GM15510 (cell line): Measurements from ENCODE around the gene SH3TC2.

Experiments used
- POLR2A ChIP-seq: IDR thresholded peaks from 3 replicates; pipeline ENCODE4 v1.6.1; 2011; ENCODE audit warnings: borderline replicate concordance; ENCODE audit not compliant: insufficient read length; ENCODE audit errors: extremely low read depth

The SH3TC2 gene

DNA sequence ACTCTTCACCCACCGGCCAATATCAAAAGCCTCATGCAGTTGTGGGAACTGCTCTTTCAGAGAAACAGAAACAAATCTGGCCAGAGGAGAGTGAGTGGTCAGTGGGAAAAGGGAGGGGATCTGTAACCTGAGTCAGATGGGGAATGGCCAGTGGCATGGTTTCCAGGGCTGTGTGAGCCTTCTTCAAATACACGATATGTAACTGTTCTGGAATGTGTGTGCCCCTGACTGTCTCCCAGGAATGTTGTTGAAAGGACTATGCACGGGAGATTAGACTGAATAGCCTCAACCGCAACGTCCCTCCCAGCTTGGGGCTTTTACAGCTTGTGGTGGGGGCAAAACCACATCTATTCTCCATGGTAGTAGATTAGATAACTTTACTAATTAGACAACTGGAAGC is 60.8 kb downstream of the SH3TC2 start:
- TF ChIP-seq POLR2A = no peak

GRCh38 chr5:149001162-149001561 is 61.7 kb downstream of the SH3TC2 start:
- TF ChIP-seq POLR2A = no peak

DNA sequence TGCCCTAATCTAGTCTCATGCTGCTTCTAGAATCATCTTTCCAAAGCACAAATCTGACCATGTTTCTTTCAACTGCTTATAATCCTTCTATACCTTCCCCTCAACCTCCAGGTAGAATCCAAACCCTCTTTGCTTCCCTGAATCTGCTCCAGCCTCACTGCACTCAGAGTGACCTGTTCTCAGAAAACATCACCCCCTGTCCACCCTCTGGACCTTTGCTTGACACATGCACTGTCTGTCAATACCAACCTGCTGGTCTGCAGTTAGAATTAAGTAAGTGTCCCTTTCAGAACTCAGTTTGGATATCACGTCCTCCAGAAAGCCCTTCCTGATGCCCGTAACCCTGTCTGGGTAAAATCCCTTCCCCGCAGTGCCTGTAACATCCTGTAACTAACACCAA is 63.1 kb downstream of the SH3TC2 start:
- no peak for TF ChIP-seq POLR2A

DNA sequence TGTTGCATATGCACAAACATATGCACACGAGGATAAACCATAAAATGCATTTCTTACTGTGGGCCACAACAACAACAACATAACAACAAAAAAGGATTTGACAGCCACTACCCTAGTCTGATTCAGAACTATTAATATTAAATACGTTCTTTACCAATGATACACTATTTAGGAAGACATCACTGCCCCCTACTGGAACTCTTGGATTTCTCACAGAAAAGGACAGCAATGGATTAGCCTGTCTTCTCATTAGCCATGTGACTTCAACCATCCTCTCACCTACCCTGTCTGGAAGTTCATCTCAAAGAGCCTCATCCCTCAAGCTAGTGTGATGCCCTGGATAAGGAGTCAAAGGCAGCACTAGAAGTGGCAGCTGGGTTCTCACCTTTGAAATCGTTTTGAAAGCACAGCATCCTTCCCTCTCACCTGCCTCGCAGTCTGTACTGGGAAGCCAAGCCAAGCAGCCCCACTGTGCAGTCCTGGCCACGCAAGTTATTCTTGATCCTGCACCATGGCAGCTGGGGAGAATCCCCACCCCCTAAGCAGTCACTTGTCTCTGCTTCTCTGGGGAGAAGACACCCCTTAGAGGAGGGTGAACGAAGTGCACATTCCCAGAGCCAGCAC is 64.6 kb downstream of the SH3TC2 start:
- no peak for TF ChIP-seq POLR2A

DNA sequence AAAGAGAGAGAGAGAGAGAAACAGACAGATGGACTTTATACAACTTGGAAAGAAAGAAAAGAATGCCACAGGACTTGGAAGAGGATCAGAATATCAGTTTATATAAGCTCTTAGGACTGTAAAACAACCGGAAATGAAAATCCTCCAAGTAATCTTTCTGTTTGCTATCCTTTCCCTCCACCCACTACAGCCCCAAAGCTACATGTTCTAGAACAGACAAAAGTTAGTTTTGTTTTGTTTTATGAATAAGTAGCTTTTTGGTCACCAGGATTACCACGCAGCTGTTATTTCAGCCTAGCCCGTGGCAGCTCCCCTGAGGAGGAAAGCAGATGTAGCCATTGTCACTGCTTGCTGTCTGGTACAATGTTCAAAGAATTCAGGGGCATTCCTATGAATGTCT is 66.6 kb downstream of the SH3TC2 start:
- TF ChIP-seq POLR2A = no peak

DNA sequence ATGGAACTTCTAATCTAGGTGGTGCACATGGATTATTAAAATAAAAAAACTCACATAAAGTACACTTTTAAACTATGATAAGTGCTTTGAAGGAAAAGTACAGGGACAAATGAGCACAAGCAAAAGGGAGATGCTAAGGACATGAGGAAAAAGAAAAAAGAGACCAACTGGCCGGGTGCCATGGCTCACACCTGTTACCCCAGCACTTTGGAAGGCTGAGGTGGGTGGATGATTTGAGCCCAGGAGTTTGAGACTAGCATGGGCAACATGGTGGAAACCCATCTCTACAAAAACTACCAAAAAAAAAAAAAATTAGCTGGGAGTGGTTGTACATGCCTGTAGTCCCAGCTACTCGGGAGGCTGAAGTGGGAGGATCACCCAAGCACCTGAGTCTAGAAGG is 67.1 kb downstream of the SH3TC2 start:
- TF ChIP-seq POLR2A = no peak

GRCh38 chr5:148993283-148993936 is 69.5 kb downstream of the SH3TC2 start:
- no peak for TF ChIP-seq POLR2A

DNA sequence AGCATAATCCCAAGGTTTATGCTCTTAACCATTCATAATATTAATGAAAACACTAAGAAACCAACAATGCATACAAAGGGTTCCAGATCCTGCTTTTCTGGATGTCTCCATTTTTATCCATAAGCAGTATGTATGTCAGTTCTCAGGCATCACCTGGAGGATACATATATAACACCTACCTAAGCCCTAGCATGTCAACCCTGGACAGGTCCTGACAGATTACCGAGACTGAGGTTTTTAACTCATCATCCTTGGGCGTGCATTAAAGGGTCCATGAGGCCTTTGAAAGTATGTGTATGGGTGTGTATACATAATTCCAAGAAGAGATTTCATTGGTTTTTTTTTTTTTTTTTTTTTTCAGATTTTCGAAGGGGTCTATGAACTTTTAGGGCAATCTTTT is 70.6 kb downstream of the SH3TC2 start:
- TF ChIP-seq POLR2A = no peak

DNA sequence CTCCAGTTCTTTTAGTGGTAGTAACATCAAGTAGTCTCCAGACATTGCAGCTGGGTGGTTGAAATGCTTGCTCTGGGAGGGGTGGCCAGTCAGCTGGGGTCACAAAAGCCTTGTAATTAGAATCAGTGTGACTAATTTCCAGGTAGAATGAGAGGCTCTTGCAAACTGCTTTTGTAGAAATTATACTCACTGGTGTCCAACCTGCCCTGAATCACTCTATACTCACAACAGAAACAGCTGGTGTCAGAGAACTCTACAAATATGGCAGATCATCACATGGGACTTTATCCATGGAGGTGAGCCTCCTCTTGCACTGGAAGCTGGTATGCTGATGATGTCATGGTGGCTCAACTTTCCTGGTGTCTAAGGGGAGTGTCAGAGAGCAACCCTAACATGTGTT is 71.3 kb downstream of the SH3TC2 start:
- TF ChIP-seq POLR2A = no peak

DNA sequence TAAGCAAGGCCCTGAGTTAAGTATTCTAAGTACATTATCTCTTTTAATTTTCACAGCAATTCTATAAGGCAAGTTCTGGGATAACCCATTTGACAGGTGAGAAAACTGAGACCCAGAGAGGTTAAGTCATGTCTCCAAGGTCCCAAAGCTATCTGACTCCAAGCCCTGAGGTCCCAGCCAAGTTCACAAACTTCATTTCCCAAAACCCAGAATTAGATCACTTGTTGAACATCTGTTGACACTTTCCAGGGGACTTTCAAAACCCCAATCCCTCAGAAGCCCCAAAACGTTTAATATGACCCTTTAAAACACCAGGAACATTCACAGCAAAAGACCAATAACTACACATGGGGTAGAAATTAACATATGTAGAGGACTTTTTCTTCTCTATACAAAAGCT is 72.0 kb downstream of the SH3TC2 start:
- no peak for TF ChIP-seq POLR2A

DNA sequence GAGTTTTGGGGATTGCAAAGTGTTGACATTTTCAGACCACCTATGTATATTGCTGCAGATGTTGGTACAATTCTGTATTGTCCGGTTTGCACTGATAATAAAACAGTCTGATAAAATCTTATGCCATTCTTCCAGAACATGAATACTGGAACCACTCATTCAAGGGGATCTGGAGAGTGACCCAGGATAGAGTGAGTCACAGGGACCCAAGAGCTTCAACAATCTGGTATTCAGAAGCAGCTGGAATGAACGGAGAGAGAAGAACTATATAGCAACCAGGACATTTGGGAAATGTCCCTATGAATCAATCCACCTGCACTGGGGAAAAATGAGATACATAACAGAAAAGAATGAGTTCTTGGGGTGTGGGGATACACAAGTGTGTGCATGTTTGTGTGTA is 73.3 kb downstream of the SH3TC2 start:
- TF ChIP-seq POLR2A = no peak

- TF ChIP-seq POLR2A = no peak
Measured at GRCh38 chr5:148988328-148988727, 74.5 kb downstream of the SH3TC2 start.

- no peak for TF ChIP-seq POLR2A
Measured at GRCh38 chr5:148986636-148987035, 76.2 kb downstream of the SH3TC2 start.

DNA sequence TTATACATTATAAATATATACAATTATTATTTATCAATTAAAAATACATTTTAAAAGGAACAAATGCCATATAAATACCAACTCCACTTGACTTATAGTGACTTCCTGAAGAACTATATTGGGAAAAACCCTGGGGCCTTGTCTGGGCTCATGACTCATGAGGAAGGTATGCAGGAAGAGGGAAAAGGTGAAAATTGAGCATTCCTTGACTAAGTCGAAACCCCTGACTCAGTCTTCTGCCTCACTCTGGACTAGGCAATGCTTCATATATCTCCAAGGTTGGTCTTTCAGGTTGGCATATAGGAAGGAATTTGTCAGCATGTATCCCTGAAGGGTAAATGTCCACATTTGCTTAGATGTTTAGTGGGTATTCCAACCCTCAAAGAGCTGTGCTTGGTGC is 78.5 kb downstream of the SH3TC2 start:
- no peak for TF ChIP-seq POLR2A

- no peak for TF ChIP-seq POLR2A
Measured at GRCh38 chr5:148981353-148981752, 81.5 kb downstream of the SH3TC2 start.

DNA sequence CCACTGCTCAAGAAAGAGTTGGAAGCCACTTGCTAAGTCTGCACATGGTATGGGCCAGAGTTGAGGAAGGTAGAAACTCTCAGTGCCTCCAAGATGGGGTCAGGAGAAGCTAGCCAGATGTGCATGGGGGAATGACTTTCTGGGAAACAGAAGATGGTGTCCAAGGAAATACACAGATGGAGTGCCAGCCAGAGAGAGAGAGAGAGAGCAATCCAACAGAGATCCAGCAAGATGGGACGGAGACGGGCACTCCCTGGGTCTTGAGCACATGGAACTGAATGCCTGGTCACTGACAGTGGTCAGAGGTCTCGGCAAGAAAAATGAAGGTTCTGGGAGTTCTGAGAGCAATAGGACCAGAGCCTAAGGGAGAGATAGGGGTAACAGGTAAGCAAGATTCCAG is 82.1 kb downstream of the SH3TC2 start:
- no peak for TF ChIP-seq POLR2A
